ENCODE measurements around the gene TPM1. TPM values are rescaled to one million over a fixed set of nuclear protein-coding genes. Genes with fewer than 3 reads are reported as not detected.
A peak's percentile ranks its signal among the peaks of the same experiment; 100 is the strongest.

The TPM1 gene
- total and polyA plus RNA-seq, 9 of the 15 experiments (the other 6 are each of a cell fraction or from before 2014, with no cell fraction given): 8.1 to 53.9 (median 43.1) TPM

DNA sequence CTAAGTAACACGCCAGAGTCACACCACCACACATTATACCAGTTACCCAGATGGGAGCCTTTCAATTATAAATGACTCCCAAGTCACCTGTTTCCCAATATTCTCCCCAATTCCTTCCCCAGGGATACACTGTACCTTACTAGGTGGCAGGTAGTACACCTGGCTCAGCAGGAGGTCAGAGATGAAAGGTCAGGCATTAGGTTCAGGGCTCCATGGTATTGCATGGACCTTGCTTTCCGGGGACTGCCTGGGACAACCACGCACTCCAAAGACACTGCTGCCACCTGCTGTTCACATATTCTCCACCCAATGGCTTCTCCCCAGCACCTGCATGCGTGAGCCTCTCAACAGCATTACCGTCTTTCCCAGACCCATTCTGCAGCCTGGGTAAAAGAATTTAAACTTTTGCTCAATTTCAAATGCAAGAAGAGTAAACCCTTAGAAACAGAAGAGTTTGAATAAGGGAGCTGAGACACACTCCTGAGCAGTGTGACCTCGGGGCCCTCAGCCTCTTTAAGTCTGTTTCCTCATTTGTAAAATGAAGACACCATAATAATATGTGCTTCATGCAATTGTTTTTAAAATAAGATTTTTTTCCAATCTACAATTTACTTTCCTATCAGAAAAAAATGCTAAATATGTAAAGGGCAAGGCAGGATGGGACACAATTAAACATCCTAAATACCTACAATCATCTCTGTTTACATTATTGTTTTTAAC, 51.1 kb downstream of the TPM1 start (continued):
- TF ChIP-seq NR2C1 (IDR thresholded peaks at IDR 0.05) (peak; percentile 94), NR2C1 (tag; IDR thresholded peaks at IDR 0.05) (peak; percentile 96), HDGF (IDR thresholded peaks at IDR 0.05) (0 out of 2 replicates have a peak, but pooled peaks have one; percentile 62), TBL1XR1 (IDR thresholded peaks at IDR 0.05; ENCODE audit: low read length in 2 of 2) (peak in 1 of 2 experiments; percentile 39; a peak in 1 of 4 replicates), CC2D1A (IDR thresholded peaks at IDR 0.05) (peak; percentile 80), ZNF431 (CRISPR knock-in tag; IDR thresholded peaks at IDR 0.05) (no peak), ETV1 (tag; conservative IDR thresholded peaks at IDR 0.05; ENCODE audit: low read depth) (peak; percentile 67), ARID2 (IDR thresholded peaks at IDR 0.05) (peak; percentile 97), STAG1 (CRISPR knock-in tag; IDR thresholded peaks at IDR 0.05; ENCODE audit: borderline replicate concordance) (peak; percentile 86), RB1 (IDR thresholded peaks at IDR 0.05; ENCODE audit: low read depth) (peak; percentile 67), REST (IDR thresholded peaks at IDR 0.05; ENCODE audit: borderline replicate concordance) (peak; percentile 96), REST (CRISPR knock-in tag; IDR thresholded peaks at IDR 0.05; ENCODE audit: low read depth) (no peak), BMI1 (IDR thresholded peaks at IDR 0.05; ENCODE audit: low read length) (peak; percentile 22; the same call in 1 of the 2 replicates), ESRRA (IDR thresholded peaks at IDR 0.05; ENCODE audit: borderline replicate concordance, low read depth) (peak; percentile 42; the same call in 1 of the 2 replicates), SMC3 (conservative IDR thresholded peaks at IDR 0.05; ENCODE audit: insufficient read depth, low read depth, low read length) (peak; percentile 100), ZNF197 (CRISPR knock-in tag; IDR thresholded peaks at IDR 0.05; ENCODE audit: low read depth) (0 out of 2 replicates have a peak, but pooled peaks have one; percentile 38)
- TF ChIP-seq, protein P1, sequence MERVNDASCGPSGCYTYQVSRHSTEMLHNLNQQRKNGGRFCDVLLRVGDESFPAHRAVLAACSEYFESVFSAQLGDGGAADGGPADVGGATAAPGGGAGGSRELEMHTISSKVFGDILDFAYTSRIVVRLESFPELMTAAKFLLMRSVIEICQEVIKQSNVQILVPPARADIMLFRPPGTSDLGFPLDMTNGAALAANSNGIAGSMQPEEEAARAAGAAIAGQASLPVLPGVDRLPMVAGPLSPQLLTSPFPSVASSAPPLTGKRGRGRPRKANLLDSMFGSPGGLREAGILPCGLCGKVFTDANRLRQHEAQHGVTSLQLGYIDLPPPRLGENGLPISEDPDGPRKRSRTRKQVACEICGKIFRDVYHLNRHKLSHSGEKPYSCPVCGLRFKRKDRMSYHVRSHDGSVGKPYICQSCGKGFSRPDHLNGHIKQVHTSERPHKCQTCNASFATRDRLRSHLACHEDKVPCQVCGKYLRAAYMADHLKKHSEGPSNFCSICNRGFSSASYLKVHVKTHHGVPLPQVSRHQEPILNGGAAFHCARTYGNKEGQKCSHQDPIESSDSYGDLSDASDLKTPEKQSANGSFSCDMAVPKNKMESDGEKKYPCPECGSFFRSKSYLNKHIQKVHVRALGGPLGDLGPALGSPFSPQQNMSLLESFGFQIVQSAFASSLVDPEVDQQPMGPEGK (CRISPR knock-in tag; IDR thresholded peaks at IDR 0.05; ENCODE audit: borderline replicate concordance): no peak
- TF ChIP-seq, protein P2, sequence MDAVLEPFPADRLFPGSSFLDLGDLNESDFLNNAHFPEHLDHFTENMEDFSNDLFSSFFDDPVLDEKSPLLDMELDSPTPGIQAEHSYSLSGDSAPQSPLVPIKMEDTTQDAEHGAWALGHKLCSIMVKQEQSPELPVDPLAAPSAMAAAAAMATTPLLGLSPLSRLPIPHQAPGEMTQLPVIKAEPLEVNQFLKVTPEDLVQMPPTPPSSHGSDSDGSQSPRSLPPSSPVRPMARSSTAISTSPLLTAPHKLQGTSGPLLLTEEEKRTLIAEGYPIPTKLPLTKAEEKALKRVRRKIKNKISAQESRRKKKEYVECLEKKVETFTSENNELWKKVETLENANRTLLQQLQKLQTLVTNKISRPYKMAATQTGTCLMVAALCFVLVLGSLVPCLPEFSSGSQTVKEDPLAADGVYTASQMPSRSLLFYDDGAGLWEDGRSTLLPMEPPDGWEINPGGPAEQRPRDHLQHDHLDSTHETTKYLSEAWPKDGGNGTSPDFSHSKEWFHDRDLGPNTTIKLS (IDR thresholded peaks at IDR 0.05; ENCODE audit: borderline replicate concordance, low read depth): no peak
